Gastrocnemius medialis (tissue), 4 donors: ENCODE results near the gene ZNF467. TPM values are rescaled to one million over a fixed set of nuclear protein-coding genes. Genes with fewer than 3 reads are reported as not detected.

Experiments used
- ATAC-seq, 2 donors: fragments of 150-250 bp; one replicate each; pipeline ENCODE4 v1.9.1; 2016
- DNase-seq, 2 donors: peaks; one replicate each; pipeline ENCODE4 v3.0.0-alpha.2; 2019
- H3K27ac ChIP-seq, 4 donors: fragments of 200-600 bp; sonication (generic); 1 replicate in 1 of 4; 2 replicates in 3 of 4; pipeline ENCODE4 v1.5.1; 2016 to 2018; ENCODE audit warnings: mild to moderate bottlenecking in 2 of 4, moderate library complexity in 1 of 4
- H3K27me3 ChIP-seq, 3 donors: fragments of 200-600 bp; sonication (generic) in 2 of 3; 1 replicate in 1 of 3; 2 replicates in 2 of 3; pipeline versions ENCODE4 v1.5.1 to v1.6.0; 2016 to 2019; ENCODE audit warnings: mild to moderate bottlenecking in 1 of 3, moderate library complexity in 1 of 3
- H3K36me3 ChIP-seq, 2 donors: fragments of 200-600 bp; sonication (generic) in 1 of 2; one replicate each; pipeline ENCODE4 v1.5.1; 2017 to 2018
- H3K4me1 ChIP-seq, 2 donors: fragments of 200-600 bp; sonication (generic) in 1 of 2; one replicate each; pipeline ENCODE4 v1.5.1; 2016 to 2017; ENCODE audit warnings: mild to moderate bottlenecking in 2 of 2
- H3K4me3 ChIP-seq, 4 donors: fragments of 200-600 bp; sonication (generic) in 3 of 4; 1 replicate in 1 of 4; 2 replicates in 3 of 4; pipeline ENCODE4 v1.5.1; 2016 to 2019; ENCODE audit warnings: mild to moderate bottlenecking in 2 of 4
- H3K9me3 ChIP-seq, 3 donors: fragments of 200-600 bp; sonication (generic) in 2 of 3; 1 replicate in 1 of 3; 2 replicates in 2 of 3; pipeline ENCODE4 v1.5.1; 2016 to 2019
- POLR2A ChIP-seq, 2 donors: fragments of 450-650 bp; IDR thresholded peaks; one replicate each; pipeline ENCODE4 v1.6.1; 2017; ENCODE audit warnings: antibody characterized with exemption in 2 of 2, mild to moderate bottlenecking in 2 of 2, moderate library complexity in 2 of 2
- in situ Hi-C, 4 donors: fragments of 200-750 bp; cut with MboI; loops; one replicate each; pipeline versions ENCODE4 v1.15.0 to v1.8.0; 2017; ENCODE audit warnings: low sequenced_read_pairs in 4 of 4
- intact Hi-C: fragments of 100-400 bp; cut with DNase I; formaldehyde crosslinking; loops from one replicate; pipeline ENCODE4 v1.15.1; 2023; ENCODE audit warnings: low total_unique reads
- total RNA-seq, 4 donors: library from RNA; depleted of rRNA; stranded (reverse); fragments of >200 nt; gene quantifications; one replicate each; pipeline versions ENCODE4 v1.1.0 to v1.2.3, GENCODE V29; 2016
- TF ChIP-seq, protein P1 (sequence below), 5 experiments: fragments of 450-650 bp in 3 of 5; fragments of 200-600 bp in 2 of 5; sonication (generic) in 2 of 5; IDR thresholded peaks in 4 of 5; conservative IDR thresholded peaks in 1 of 5; 1 replicate in 4 of 5; 2 replicates in 1 of 5; pipeline ENCODE4 v1.5.1; 2016 to 2019; ENCODE audit warnings: antibody characterized with exemption in 5 of 5, mild to moderate bottlenecking in 3 of 5, moderate library complexity in 3 of 5

The ZNF467 gene
- total RNA-seq, 4 donors from 2014 or later = 0.15 to 1.8 (median 0.95) TPM

DNA sequence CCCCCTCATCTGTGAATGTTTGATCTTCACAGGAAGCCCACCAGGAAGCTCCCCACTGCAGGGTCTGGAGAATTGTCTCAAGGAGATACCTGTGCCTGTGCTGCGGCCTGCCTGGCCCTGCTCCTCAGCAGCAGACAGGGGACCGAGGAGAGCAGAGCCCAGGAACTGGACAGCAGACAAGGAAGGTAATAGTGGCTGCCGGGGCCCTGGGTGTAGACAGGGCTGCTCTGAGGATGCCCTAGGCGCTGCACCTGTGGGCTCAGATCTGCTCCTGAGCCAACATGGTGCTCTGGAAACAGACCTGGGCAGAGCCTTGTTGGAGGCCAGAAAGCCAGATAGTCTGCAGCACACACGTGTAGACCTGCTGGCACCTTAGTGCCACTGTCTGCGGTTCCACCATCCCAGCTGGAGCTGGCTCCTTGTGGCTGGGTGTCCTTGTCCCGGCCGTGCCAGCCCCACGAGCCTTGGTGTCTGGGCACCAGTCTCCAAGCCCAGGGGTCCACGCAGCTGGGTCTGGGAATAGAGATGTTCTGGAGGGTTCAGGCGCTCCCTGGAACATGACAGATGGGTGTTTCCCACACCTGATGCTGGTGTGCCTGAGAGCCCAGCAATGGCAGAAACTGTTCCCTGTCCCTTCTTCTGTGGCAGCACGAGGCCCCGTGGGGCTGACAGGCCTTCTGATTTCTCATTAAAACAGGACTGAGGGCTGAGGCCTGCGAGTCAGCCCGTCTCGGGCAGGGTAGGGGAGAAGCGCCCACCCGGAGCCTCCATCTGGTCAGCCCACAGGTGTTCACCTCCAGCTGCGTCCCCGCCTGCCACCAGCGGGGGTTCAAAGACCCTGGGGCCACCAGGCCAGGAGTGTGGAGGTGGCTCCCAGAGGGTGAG, 44.7 kb downstream of the ZNF467 start:
- in situ Hi-C loops = no loop called here
- Histone ChIP-seq H3K4me1 (peaks cover 4 to 30% of the 10 kb centered on the region in 2 donors), H3K4me3 (no peak overlapping the region), H3K27ac (peak overlapping the region in 2 of 4 donors; percentile 41 to 68), H3K36me3 (peaks cover 0 to 43% of the 10 kb centered on the region in 2 donors), H3K27me3 (no peaks in the 10 kb centered on the region), H3K9me3 (no peaks in the 10 kb centered on the region)
- TF ChIP-seq, protein P1, sequence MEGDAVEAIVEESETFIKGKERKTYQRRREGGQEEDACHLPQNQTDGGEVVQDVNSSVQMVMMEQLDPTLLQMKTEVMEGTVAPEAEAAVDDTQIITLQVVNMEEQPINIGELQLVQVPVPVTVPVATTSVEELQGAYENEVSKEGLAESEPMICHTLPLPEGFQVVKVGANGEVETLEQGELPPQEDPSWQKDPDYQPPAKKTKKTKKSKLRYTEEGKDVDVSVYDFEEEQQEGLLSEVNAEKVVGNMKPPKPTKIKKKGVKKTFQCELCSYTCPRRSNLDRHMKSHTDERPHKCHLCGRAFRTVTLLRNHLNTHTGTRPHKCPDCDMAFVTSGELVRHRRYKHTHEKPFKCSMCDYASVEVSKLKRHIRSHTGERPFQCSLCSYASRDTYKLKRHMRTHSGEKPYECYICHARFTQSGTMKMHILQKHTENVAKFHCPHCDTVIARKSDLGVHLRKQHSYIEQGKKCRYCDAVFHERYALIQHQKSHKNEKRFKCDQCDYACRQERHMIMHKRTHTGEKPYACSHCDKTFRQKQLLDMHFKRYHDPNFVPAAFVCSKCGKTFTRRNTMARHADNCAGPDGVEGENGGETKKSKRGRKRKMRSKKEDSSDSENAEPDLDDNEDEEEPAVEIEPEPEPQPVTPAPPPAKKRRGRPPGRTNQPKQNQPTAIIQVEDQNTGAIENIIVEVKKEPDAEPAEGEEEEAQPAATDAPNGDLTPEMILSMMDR (IDR thresholded peaks at IDR 0.05 in 4 of 5, conservative IDR thresholded peaks at IDR 0.05 in 1 of 5) = no peak
- TF ChIP-seq POLR2A (IDR thresholded peaks at IDR 0.05) = no peak
- intact Hi-C loops = no loop called here
- no peak for DNase-seq
- no peak for ATAC-seq

DNA sequence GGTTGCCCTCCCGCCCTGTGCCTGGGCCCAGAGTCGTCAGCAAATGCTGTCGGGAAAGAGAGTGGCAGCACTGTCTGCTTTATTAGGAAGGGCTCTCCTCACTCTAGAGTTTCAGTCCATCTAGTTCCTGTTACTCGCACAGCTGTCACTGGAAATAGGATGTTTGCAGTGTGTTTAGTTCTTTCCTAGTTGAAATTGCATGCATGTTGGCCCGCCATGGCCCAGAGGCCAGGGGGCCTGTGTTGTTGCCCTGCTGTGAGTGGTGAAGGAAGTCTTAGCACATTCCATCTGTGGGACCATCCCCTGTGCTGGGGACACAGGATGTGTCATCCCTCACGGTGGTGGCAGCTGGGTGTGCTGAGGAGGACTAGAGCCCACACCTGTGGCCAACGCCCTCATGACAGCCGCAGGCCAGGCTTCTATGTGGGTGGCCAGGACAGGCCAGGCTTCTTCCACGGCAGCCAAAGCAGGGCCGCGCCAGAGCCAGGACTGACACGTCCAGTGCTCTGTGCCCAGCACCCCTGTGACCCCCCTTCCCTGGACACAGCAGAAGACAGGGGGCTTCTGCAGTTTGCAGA, 45.4 kb downstream of the ZNF467 start:
- Histone ChIP-seq H3K9me3 (no peaks in the 10 kb centered on the region), H3K4me1 (peaks cover 4 to 30% of the 10 kb centered on the region in 2 donors), H3K4me3 (no peak overlapping the region), H3K27me3 (no peaks in the 10 kb centered on the region), H3K27ac (peak overlapping the region; percentile 20 to 57 (median 42)), H3K36me3 (peaks cover 0 to 44% of the 10 kb centered on the region in 2 donors)
- DNase-seq = no peak
- intact Hi-C loops (no loop called here), in situ Hi-C loops (no loop called here)
- no peak for ATAC-seq
- TF ChIP-seq POLR2A (IDR thresholded peaks at IDR 0.05) = no peak
- TF ChIP-seq, protein P1 (IDR thresholded peaks at IDR 0.05 in 4 of 5, conservative IDR thresholded peaks at IDR 0.05 in 1 of 5) = no peak

- H3K36me3 ChIP-seq = peaks cover 0 to 51% of the 10 kb centered on the region in 2 donors
- peaks cover 4 to 30% of the 10 kb centered on the region in 2 donors for H3K4me1 ChIP-seq
- DNase-seq = no peak
- no peaks in the 10 kb centered on the region for H3K27me3 ChIP-seq
- intact Hi-C loops = no loop called here
- no peak for TF ChIP-seq POLR2A (IDR thresholded peaks at IDR 0.05)
- TF ChIP-seq, protein P1 (IDR thresholded peaks at IDR 0.05 in 4 of 5, conservative IDR thresholded peaks at IDR 0.05 in 1 of 5) = no peak
- H3K4me3 ChIP-seq = no peak overlapping the region
- no peaks in the 10 kb centered on the region for H3K9me3 ChIP-seq
- peak overlapping the region; percentile 20 to 57 (median 42) for H3K27ac ChIP-seq
- in situ Hi-C loops = no loop called here
- no peak for ATAC-seq
Observed at GRCh38 chr7:149727053-149727898, 46.1 kb downstream of the ZNF467 start.

DNA sequence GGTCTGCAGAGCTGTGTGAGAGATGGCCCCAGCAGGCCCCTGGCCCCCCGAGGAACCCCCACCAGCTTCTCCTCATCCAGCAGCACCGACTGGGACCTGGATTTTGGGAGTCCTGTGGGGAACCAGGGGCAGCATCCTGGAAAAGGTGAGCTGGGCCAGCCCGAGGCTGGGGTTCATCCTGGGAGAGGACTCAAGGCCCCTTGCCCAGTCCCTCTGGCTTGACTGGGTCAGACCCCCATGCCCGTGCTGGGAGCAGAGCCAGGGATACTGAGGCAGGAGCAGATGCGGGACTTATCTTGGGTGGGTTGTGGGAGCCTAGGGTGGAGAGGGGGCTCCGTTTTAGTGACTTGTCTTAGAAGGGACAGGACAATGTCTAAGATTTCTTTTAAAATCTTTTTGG, 47.5 kb downstream of the ZNF467 start:
- Histone ChIP-seq H3K9me3 (no peaks in the 10 kb centered on the region), H3K4me3 (no peak overlapping the region), H3K27me3 (no peaks in the 10 kb centered on the region), H3K4me1 (peaks cover 5 to 32% of the 10 kb centered on the region in 2 donors), H3K36me3 (peaks cover 0 to 62% of the 10 kb centered on the region in 2 donors), H3K27ac (no peak overlapping the region)
- in situ Hi-C loops = no loop called here
- no peak for DNase-seq
- TF ChIP-seq, protein P1 (IDR thresholded peaks at IDR 0.05 in 4 of 5, conservative IDR thresholded peaks at IDR 0.05 in 1 of 5) = no peak
- TF ChIP-seq POLR2A (IDR thresholded peaks at IDR 0.05) = no peak
- ATAC-seq = no peak
- intact Hi-C loops = no loop called here
